ENCODE measurements around the gene LIX1.

DNA sequence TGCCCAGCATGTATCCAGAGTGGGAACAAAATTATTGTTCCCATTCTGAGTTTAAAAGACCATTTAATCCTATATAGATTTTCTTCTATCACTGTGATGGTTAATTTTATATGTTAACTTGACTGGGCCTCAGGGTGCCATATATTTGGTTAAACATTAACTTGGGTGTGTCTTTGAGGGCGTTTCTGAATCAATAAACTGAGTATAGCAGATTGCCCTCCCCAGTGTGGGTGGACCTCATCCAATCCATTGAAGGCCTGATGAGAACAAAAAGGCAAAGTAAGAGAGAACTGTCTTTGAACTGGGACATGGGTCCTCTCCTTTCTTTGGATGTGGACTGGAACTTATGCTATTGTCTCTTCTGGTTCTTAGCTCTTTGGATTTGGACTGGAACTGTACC, 23.3 kb upstream of the LIX1 start:
- no peak for TF ChIP-seq ZNF558 (tag by site-specific recombination; IDR thresholded peaks at IDR 0.05)
- TF ChIP-seq ZBTB1 (tag by site-specific recombination; IDR thresholded peaks at IDR 0.05): no peak
- TF ChIP-seq YY1 (tag by site-specific recombination; IDR thresholded peaks at IDR 0.05): no peak
- TF ChIP-seq, protein P1, sequence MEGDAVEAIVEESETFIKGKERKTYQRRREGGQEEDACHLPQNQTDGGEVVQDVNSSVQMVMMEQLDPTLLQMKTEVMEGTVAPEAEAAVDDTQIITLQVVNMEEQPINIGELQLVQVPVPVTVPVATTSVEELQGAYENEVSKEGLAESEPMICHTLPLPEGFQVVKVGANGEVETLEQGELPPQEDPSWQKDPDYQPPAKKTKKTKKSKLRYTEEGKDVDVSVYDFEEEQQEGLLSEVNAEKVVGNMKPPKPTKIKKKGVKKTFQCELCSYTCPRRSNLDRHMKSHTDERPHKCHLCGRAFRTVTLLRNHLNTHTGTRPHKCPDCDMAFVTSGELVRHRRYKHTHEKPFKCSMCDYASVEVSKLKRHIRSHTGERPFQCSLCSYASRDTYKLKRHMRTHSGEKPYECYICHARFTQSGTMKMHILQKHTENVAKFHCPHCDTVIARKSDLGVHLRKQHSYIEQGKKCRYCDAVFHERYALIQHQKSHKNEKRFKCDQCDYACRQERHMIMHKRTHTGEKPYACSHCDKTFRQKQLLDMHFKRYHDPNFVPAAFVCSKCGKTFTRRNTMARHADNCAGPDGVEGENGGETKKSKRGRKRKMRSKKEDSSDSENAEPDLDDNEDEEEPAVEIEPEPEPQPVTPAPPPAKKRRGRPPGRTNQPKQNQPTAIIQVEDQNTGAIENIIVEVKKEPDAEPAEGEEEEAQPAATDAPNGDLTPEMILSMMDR (tag by site-specific recombination; IDR thresholded peaks at IDR 0.05): no peak
- TF ChIP-seq, protein P2, sequence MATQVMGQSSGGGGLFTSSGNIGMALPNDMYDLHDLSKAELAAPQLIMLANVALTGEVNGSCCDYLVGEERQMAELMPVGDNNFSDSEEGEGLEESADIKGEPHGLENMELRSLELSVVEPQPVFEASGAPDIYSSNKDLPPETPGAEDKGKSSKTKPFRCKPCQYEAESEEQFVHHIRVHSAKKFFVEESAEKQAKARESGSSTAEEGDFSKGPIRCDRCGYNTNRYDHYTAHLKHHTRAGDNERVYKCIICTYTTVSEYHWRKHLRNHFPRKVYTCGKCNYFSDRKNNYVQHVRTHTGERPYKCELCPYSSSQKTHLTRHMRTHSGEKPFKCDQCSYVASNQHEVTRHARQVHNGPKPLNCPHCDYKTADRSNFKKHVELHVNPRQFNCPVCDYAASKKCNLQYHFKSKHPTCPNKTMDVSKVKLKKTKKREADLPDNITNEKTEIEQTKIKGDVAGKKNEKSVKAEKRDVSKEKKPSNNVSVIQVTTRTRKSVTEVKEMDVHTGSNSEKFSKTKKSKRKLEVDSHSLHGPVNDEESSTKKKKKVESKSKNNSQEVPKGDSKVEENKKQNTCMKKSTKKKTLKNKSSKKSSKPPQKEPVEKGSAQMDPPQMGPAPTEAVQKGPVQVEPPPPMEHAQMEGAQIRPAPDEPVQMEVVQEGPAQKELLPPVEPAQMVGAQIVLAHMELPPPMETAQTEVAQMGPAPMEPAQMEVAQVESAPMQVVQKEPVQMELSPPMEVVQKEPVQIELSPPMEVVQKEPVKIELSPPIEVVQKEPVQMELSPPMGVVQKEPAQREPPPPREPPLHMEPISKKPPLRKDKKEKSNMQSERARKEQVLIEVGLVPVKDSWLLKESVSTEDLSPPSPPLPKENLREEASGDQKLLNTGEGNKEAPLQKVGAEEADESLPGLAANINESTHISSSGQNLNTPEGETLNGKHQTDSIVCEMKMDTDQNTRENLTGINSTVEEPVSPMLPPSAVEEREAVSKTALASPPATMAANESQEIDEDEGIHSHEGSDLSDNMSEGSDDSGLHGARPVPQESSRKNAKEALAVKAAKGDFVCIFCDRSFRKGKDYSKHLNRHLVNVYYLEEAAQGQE (tag by site-specific recombination; IDR thresholded peaks at IDR 0.05): no peak
- no peak for TF ChIP-seq ZNF10 (tag by site-specific recombination; IDR thresholded peaks at IDR 0.05)
- TF ChIP-seq ZNF416 (tag by site-specific recombination; IDR thresholded peaks at IDR 0.05): no peak
- TF ChIP-seq ZNF549 (tag by site-specific recombination; IDR thresholded peaks at IDR 0.05): no peak
- no peak for TF ChIP-seq ZNF561 (tag by site-specific recombination; IDR thresholded peaks at IDR 0.05; ENCODE audit: borderline replicate concordance)
- no peak for TF ChIP-seq SETDB1 (IDR thresholded peaks at IDR 0.05; ENCODE audit: insufficient read length, low read length)
- TF ChIP-seq, protein P3, sequence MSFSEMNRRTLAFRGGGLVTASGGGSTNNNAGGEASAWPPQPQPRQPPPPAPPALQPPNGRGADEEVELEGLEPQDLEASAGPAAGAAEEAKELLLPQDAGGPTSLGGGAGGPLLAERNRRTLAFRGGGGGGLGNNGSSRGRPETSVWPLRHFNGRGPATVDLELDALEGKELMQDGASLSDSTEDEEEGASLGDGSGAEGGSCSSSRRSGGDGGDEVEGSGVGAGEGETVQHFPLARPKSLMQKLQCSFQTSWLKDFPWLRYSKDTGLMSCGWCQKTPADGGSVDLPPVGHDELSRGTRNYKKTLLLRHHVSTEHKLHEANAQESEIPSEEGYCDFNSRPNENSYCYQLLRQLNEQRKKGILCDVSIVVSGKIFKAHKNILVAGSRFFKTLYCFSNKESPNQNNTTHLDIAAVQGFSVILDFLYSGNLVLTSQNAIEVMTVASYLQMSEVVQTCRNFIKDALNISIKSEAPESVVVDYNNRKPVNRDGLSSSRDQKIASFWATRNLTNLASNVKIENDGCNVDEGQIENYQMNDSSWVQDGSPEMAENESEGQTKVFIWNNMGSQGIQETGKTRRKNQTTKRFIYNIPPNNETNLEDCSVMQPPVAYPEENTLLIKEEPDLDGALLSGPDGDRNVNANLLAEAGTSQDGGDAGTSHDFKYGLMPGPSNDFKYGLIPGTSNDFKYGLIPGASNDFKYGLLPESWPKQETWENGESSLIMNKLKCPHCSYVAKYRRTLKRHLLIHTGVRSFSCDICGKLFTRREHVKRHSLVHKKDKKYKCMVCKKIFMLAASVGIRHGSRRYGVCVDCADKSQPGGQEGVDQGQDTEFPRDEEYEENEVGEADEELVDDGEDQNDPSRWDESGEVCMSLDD (tag by site-specific recombination; IDR thresholded peaks at IDR 0.05): no peak
- TF ChIP-seq ZNF335 (tag by site-specific recombination; conservative IDR thresholded peaks at IDR 0.05): no peak
